H9 (cell line): ENCODE data around the gene NRP1. TPM values are rescaled to one million over a fixed set of nuclear protein-coding genes. Genes with fewer than 3 reads are reported as not detected.

Source experiments
- DNase-seq: peaks from one replicate; pipeline ENCODE4 v3.0.0-alpha.2; 2017
- H2AFZ ChIP-seq: one replicate; pipeline ENCODE4 v1.6.1; 2013; ENCODE audit warnings: mild to moderate bottlenecking, low read length, control low read depth, moderate library complexity
- H2AK5ac ChIP-seq: 2 replicates; pipeline ENCODE4 v1.6.1; 2013; ENCODE audit warnings: low read length, control low read depth, mixed read lengths; ENCODE audit not compliant: insufficient read length
- H2BK120ac ChIP-seq: one replicate; pipeline ENCODE4 v1.6.1; 2013; ENCODE audit warnings: low read depth, mild to moderate bottlenecking, low read length, control low read depth, inconsistent platforms; ENCODE audit not compliant: poor library complexity, severe bottlenecking
- H2BK12ac ChIP-seq: 2 replicates; pipeline ENCODE4 v1.6.1; 2013; ENCODE audit warnings: low read length, control low read depth, mixed read lengths, low read depth; ENCODE audit not compliant: insufficient read length
- H2BK15ac ChIP-seq: 2 replicates; pipeline ENCODE4 v1.6.1; 2013; ENCODE audit warnings: low read depth, low read length, control low read depth
- H2BK20ac ChIP-seq: one replicate; pipeline ENCODE4 v1.6.1; 2013; ENCODE audit warnings: low read depth, mild to moderate bottlenecking, low read length, control low read depth, inconsistent platforms; ENCODE audit not compliant: poor library complexity, severe bottlenecking
- H2BK5ac ChIP-seq: 2 replicates; pipeline ENCODE4 v1.6.1; 2013; ENCODE audit warnings: low read length, control low read depth, mixed read lengths; ENCODE audit not compliant: insufficient read length
- H3K14ac ChIP-seq: 2 replicates; pipeline ENCODE4 v1.6.1; 2013; ENCODE audit warnings: low read length, control low read depth; ENCODE audit not compliant: insufficient read depth
- H3K18ac ChIP-seq: 2 replicates; pipeline ENCODE4 v1.6.1; 2013; ENCODE audit warnings: low read depth, mild to moderate bottlenecking, mixed read lengths, low read length, control low read depth; ENCODE audit not compliant: insufficient read length
- H3K23ac ChIP-seq: 2 replicates; pipeline ENCODE4 v1.6.1; 2013; ENCODE audit warnings: low read length, control low read depth, mixed read lengths, low read depth; ENCODE audit not compliant: insufficient read length
- H3K23me2 ChIP-seq: 2 replicates; pipeline ENCODE4 v1.6.1; 2013; ENCODE audit warnings: low read depth, mild to moderate bottlenecking, mixed read lengths, low read length, control low read depth; ENCODE audit not compliant: insufficient read length, poor library complexity, severe bottlenecking
- H3K27ac ChIP-seq: 2 replicates; pipeline ENCODE4 v1.5.1; 2013; ENCODE audit warnings: low read length, control low read depth, mixed read lengths, low read depth; ENCODE audit not compliant: insufficient read length
- H3K27me3 ChIP-seq: 2 replicates; pipeline ENCODE4 v1.6.1; 2013; ENCODE audit warnings: low read length, control low read depth, inconsistent platforms; ENCODE audit not compliant: insufficient read depth
- H3K4ac ChIP-seq: 2 replicates; pipeline ENCODE4 v1.6.1; 2013; ENCODE audit warnings: low read depth, mild to moderate bottlenecking, control low read depth, inconsistent platforms, low read length, moderate library complexity
- H3K4me1 ChIP-seq: 2 replicates; pipeline ENCODE4 v1.6.1; 2013; ENCODE audit warnings: low read length, control low read depth, inconsistent platforms; ENCODE audit not compliant: insufficient read depth
- H3K4me2 ChIP-seq: 2 replicates; pipeline ENCODE4 v1.6.1; 2013; ENCODE audit warnings: low read length, control low read depth, mixed read lengths; ENCODE audit not compliant: insufficient read length, insufficient read depth
- H3K56ac ChIP-seq: 2 replicates; pipeline ENCODE4 v1.6.1; 2013; ENCODE audit warnings: low read depth, mild to moderate bottlenecking, mixed read lengths, low read length, control low read depth; ENCODE audit not compliant: insufficient read length
- H3K79me1 ChIP-seq: 2 replicates; pipeline ENCODE4 v1.6.1; 2013; ENCODE audit warnings: low read depth, mild to moderate bottlenecking, moderate library complexity, low read length, control low read depth, inconsistent platforms; ENCODE audit not compliant: insufficient read depth, poor library complexity, severe bottlenecking
- H3K79me2 ChIP-seq: 2 replicates; pipeline ENCODE4 v1.6.1; 2013; ENCODE audit warnings: low read length, control low read depth, inconsistent platforms; ENCODE audit not compliant: insufficient read depth
- H3K9ac ChIP-seq: 2 replicates; pipeline ENCODE4 v1.6.1; 2013; ENCODE audit warnings: low read length, control low read depth, mixed read lengths; ENCODE audit not compliant: insufficient read length; ENCODE audit errors: extremely low read depth
- H3K9me3 ChIP-seq: one replicate; pipeline ENCODE4 v1.6.1; 2013; ENCODE audit warnings: low read depth, low read length, inconsistent platforms; ENCODE audit not compliant: control insufficient read depth
- H3T11ph ChIP-seq: one replicate; pipeline ENCODE4 v1.6.1; 2013; ENCODE audit warnings: mild to moderate bottlenecking, low read length, control low read depth, inconsistent platforms
- H4K20me1 ChIP-seq: one replicate; pipeline ENCODE4 v1.6.1; 2013; ENCODE audit not compliant: control insufficient read depth, insufficient read length, insufficient read depth
- H4K5ac ChIP-seq: 2 replicates; pipeline ENCODE4 v1.6.1; 2013; ENCODE audit warnings: low read depth, mild to moderate bottlenecking, mixed read lengths, low read length, control low read depth; ENCODE audit not compliant: insufficient read length
- H4K8ac ChIP-seq: replicated peaks from 2 replicates; pipeline ENCODE4 v1.6.1; 2013; ENCODE audit warnings: low read length, control low read depth, mixed read lengths, low read depth; ENCODE audit not compliant: insufficient read length
- H4K91ac ChIP-seq: 2 replicates; pipeline ENCODE4 v1.6.1; 2013; ENCODE audit warnings: low read depth, mild to moderate bottlenecking, moderate library complexity, mixed read lengths, low read length, control low read depth; ENCODE audit not compliant: insufficient read length
- H3K27ac Mint-ChIP-seq, 3 experiments: 2 replicates in 2 of 3; 3 replicates in 1 of 3; pipeline ENCODE4 v1.8.0; 2020 to 2021; ENCODE audit warnings: mixed read lengths in 3 of 3, mild to moderate bottlenecking in 1 of 3, moderate library complexity in 1 of 3
- H3K27me3 Mint-ChIP-seq: 2 replicates; pipeline ENCODE4 v1.8.0; 2021; ENCODE audit warnings: low read depth, mild to moderate bottlenecking, moderate library complexity, mixed read lengths
- H3K36me3 Mint-ChIP-seq, 3 experiments: 2 replicates in 2 of 3; 3 replicates in 1 of 3; pipeline ENCODE4 v1.8.0; 2020 to 2021; ENCODE audit warnings: low read depth in 3 of 3, mixed read lengths in 3 of 3; ENCODE audit not compliant: insufficient read depth in 1 of 3
- H3K4me1 Mint-ChIP-seq, 2 experiments: 2 replicates each; pipeline ENCODE4 v1.8.0; 2020; ENCODE audit warnings: mixed read lengths in 2 of 2
- H3K4me3 Mint-ChIP-seq, 2 experiments: 2 replicates in 1 of 2; 3 replicates in 1 of 2; pipeline ENCODE4 v1.8.0; 2020 to 2021; ENCODE audit warnings: mild to moderate bottlenecking in 2 of 2, mixed read lengths in 2 of 2, moderate library complexity in 1 of 2
- H3K9me3 Mint-ChIP-seq, 2 experiments: 2 replicates in 1 of 2; 3 replicates in 1 of 2; pipeline ENCODE4 v1.8.0; 2020; ENCODE audit warnings: mild to moderate bottlenecking in 2 of 2, mixed read lengths in 2 of 2, moderate library complexity in 1 of 2
- WGBS: extraction: QIAGEN DNeasy Blood & Tissue Kit; methylation state at CpG from one replicate; pipeline ENCODE4 v1.1.7; 2013; ENCODE audit warnings: missing lambda C conversion rate, low lambda C conversion rate, mixed read lengths; ENCODE audit not compliant: insufficient read length; ENCODE audit errors: extremely low coverage; 5-methylcytosine and 5-hydroxymethylcytosine counted together
- total RNA-seq: library from RNA; stranded (reverse); gene quantifications from 2 replicates; pipeline ENCODE4 v1.2.1, GENCODE V29; 2021
- TF ChIP-seq, protein P1 (sequence below): fragments of 200-600 bp; sonication (generic); conservative IDR thresholded peaks from 3 replicates; pipeline ENCODE4 v1.8.0; 2021; ENCODE audit warnings: antibody characterized with exemption, mild to moderate bottlenecking

NRP1 gene
- total RNA-seq, 1 experiment from 2014 or later: 4.6 TPM

DNA sequence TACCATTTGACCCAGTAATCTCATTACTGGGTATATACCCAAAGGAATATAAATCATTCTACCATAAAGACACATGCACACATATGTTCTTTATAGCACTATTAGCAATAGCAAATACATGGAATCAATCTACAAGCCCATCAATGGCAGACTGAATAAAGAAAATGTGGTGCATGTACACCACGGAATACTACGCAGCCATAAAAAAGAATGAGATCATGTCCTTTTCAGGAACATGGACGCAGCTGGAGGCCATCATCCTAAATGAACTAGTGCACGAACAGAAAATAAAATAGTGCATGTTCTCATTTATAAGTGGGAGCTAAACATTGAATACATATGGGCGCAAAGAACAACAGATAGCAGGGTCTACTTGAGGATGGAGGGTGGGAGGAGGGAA lies 26.6 kb downstream of the NRP1 start:
- Mint-ChIP-seq H3K9me3 (no peaks in the 10 kb centered on the region), H3K27ac (no peak overlapping the region), H3K27me3 (no peaks in the 10 kb centered on the region), H3K4me1 (no peaks in the 10 kb centered on the region), H3K4me3 (no peak overlapping the region), H3K36me3 (no peaks in the 10 kb centered on the region)
- no peak overlapping the region for H4K5ac ChIP-seq
- H2BK120ac ChIP-seq: no peak overlapping the region
- H3K23ac ChIP-seq: no peak overlapping the region
- no peak overlapping the region for H4K8ac ChIP-seq
- H2BK12ac ChIP-seq: no peak overlapping the region
- no peak overlapping the region for H3K9ac ChIP-seq
- no peaks in the 10 kb centered on the region for H3K79me1 ChIP-seq
- no peaks in the 10 kb centered on the region for H3K23me2 ChIP-seq
- H2AK5ac ChIP-seq: no peak overlapping the region
- H3K18ac ChIP-seq: no peak overlapping the region
- H3K4me1 ChIP-seq: no peaks in the 10 kb centered on the region
- no peak overlapping the region for H4K91ac ChIP-seq
- no peak overlapping the region for H3T11ph ChIP-seq
- H2BK15ac ChIP-seq: no peak overlapping the region
- H3K14ac ChIP-seq: no peak overlapping the region
- H2BK5ac ChIP-seq: no peak overlapping the region
- no peaks in the 10 kb centered on the region for H3K79me2 ChIP-seq
- H3K4ac ChIP-seq: no peak overlapping the region
- TF ChIP-seq, protein P1, sequence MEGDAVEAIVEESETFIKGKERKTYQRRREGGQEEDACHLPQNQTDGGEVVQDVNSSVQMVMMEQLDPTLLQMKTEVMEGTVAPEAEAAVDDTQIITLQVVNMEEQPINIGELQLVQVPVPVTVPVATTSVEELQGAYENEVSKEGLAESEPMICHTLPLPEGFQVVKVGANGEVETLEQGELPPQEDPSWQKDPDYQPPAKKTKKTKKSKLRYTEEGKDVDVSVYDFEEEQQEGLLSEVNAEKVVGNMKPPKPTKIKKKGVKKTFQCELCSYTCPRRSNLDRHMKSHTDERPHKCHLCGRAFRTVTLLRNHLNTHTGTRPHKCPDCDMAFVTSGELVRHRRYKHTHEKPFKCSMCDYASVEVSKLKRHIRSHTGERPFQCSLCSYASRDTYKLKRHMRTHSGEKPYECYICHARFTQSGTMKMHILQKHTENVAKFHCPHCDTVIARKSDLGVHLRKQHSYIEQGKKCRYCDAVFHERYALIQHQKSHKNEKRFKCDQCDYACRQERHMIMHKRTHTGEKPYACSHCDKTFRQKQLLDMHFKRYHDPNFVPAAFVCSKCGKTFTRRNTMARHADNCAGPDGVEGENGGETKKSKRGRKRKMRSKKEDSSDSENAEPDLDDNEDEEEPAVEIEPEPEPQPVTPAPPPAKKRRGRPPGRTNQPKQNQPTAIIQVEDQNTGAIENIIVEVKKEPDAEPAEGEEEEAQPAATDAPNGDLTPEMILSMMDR: no peak
- H4K20me1 ChIP-seq: no peaks in the 10 kb centered on the region
- H3K56ac ChIP-seq: no peak overlapping the region
- H3K9me3 ChIP-seq: no peaks in the 10 kb centered on the region
- H3K4me2 ChIP-seq: no peak overlapping the region
- H3K27ac ChIP-seq: no peak overlapping the region
- H2BK20ac ChIP-seq: no peak overlapping the region
- H3K27me3 ChIP-seq: no peaks in the 10 kb centered on the region
- no CpG with 5 or more reads among the region's 5 CpGs for WGBS
- DNase-seq: no peak
- H2AFZ ChIP-seq: no peak overlapping the region
